GM06990 (cell line): ENCODE measurements around the gene TCF19.

Source experiments
- DNase-seq: peaks from one replicate; pipeline ENCODE4 v3.0.0-alpha.2; 2011; ENCODE audit not compliant: insufficient read length; ENCODE audit errors: extremely low read depth
- H3K27me3 ChIP-seq: replicated peaks from 2 replicates; pipeline ENCODE4 v1.6.0; 2011; ENCODE audit warnings: low read length; ENCODE audit not compliant: control insufficient read depth, insufficient read depth
- H3K36me3 ChIP-seq: 2 replicates; pipeline ENCODE4 v1.5.1; 2011; ENCODE audit warnings: low read length; ENCODE audit not compliant: control insufficient read depth, insufficient read depth
- H3K4me3 ChIP-seq: replicated peaks from 2 replicates; pipeline ENCODE4 v1.5.1; 2011; ENCODE audit warnings: low read depth, mild to moderate bottlenecking, control low read depth, low read length
- TF ChIP-seq, protein P1 (sequence below): IDR thresholded peaks from 2 replicates; pipeline ENCODE4 v1.5.1; 2011; ENCODE audit warnings: low read length, control low read depth, mild to moderate bottlenecking, inconsistent platforms; ENCODE audit not compliant: insufficient read depth, poor library complexity, severe bottlenecking

Gene TCF19

DNA sequence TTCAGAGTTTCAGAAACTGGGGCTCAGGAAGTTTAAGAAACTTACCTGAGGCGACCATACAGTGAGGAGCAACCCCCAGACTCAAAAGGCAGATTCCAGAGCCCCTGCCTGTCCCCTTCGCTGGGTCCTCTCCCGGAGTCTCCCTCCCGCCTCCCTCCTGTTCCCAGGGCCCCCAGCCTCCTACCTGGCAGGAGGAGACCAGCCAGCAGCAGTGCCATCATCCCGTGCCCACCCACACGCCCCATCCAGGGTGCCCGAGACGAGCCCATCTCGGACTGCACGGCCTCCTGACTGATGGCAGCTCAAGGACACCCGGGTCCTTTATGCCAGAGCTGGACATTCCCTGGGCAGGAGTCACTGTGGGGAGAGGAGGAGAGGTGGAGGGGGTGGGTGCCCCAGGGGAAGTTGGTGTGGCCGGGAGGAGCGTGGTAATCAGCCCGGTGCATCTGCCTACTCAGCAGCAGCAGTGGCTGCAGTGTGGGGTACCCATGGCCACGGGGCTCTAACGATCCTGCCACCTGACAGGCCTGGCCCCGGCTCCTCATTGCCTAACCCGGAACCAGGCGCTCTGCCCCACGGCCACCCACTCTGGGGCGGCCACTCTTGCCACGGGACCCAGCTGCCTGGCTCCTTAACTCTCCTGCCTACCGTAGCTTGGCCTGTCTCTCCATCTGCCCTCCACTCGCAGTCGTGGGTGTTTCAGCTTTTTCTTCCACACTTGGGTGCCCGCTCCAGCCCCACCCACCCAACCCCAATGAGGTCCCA is 38.1 kb upstream of the TCF19 start, which contains the start of gene CDSN:
TSS of gene CDSN (minus strand) at position 296 of the 765 bp plus-strand sequence. CDS start at position 269, 27 bp downstream.
- no peak for DNase-seq
- peaks cover 3% of the 10 kb centered on the region for H3K27me3 ChIP-seq
- no peaks in the 10 kb centered on the region for H3K36me3 ChIP-seq
- H3K4me3 ChIP-seq, result no peak within 1 kb of the TSS
- TF ChIP-seq, protein P1, sequence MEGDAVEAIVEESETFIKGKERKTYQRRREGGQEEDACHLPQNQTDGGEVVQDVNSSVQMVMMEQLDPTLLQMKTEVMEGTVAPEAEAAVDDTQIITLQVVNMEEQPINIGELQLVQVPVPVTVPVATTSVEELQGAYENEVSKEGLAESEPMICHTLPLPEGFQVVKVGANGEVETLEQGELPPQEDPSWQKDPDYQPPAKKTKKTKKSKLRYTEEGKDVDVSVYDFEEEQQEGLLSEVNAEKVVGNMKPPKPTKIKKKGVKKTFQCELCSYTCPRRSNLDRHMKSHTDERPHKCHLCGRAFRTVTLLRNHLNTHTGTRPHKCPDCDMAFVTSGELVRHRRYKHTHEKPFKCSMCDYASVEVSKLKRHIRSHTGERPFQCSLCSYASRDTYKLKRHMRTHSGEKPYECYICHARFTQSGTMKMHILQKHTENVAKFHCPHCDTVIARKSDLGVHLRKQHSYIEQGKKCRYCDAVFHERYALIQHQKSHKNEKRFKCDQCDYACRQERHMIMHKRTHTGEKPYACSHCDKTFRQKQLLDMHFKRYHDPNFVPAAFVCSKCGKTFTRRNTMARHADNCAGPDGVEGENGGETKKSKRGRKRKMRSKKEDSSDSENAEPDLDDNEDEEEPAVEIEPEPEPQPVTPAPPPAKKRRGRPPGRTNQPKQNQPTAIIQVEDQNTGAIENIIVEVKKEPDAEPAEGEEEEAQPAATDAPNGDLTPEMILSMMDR, result no peak

- peaks cover 2% of the 10 kb centered on the region for H3K27me3 ChIP-seq
- TF ChIP-seq, protein P1, result no peak
- H3K4me3 ChIP-seq, result no peak overlapping the region
- no peak for DNase-seq
- no peaks in the 10 kb centered on the region for H3K36me3 ChIP-seq
Observed at GRCh38 chr6:31121131-31121790, 37.1 kb upstream of the TCF19 start.

GRCh38 chr6:31122791-31123706 is 35.3 kb upstream of the TCF19 start:
- no peak overlapping the region for H3K4me3 ChIP-seq
- no peak for DNase-seq
- TF ChIP-seq, protein P1, result no peak
- no peaks in the 10 kb centered on the region for H3K36me3 ChIP-seq
- H3K27me3 ChIP-seq, result peaks cover 2% of the 10 kb centered on the region

DNA sequence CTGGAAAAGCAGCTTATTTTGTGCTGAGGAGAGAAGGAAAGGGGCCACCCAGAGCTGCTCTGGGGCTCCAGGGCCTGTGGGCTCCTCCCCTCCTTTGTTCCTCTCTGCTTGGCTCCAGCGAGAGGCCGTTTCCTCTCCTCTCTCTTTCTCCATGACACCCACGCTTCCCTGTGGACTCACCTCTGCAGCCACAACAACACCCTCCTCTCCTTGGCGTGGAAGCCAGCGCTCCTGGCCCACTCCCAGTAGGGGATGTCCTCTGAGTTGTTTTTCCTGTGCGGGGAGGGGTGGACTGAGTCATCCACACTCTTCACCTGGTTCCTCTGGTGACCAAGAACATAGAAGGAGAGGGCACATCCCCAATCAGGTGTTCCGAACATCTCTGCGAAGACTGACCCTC is 33.2 kb upstream of the TCF19 start:
- DNase-seq, result no peak
- H3K36me3 ChIP-seq, result no peaks in the 10 kb centered on the region
- TF ChIP-seq, protein P1, result no peak
- H3K4me3 ChIP-seq, result no peak overlapping the region
- H3K27me3 ChIP-seq, result peaks cover 2% of the 10 kb centered on the region

DNA sequence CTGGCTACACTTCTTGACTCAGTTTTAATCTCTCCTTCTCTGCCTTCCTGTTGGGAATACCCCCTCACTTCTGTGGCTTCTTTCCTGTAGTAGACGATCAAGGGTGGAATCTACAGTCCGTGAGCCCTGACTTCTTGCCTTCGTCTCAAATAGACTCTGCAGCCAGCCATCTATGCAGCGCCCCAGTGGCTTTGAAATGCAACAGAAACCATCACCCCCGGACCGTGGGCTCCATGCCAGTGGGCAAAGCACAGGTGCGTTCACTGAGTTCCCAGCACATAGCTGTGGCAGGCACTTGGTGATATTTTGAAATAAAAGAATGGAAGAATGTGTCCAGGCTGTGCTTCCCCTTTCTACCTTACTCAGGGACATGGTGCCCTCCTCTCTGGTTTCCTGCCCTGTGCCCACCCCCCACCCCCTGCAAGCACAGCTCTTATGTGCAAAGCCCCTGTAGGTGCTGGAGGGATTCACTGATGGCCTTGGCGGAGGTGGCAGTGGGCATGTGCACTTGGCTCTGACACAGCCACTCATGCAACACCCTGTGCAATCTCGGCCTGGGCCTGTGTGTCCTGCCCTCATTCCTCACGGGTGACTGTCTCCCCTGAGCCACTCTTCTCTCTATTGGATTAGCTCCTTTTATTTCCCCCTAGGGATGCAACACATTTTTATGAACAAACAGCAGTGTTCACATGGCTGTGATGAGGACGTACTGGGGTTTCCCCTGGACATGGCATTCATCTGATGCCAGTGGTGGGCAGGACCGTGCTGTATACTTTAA is 32.6 kb upstream of the TCF19 start:
- Histone ChIP-seq H3K36me3 (no peaks in the 10 kb centered on the region), H3K4me3 (no peak overlapping the region), H3K27me3 (peaks cover 2% of the 10 kb centered on the region)
- no peak for DNase-seq
- TF ChIP-seq, protein P1, result no peak
